WTC11 (cell line): ENCODE data around the gene MORC4. TPM values are rescaled to one million over a fixed set of nuclear protein-coding genes. Genes with fewer than 3 reads are reported as not detected.

Experiments used
- ATAC-seq: fragments of 200-7000 bp; cut with Tn5 transposase; 2 replicates; pipeline ENCODE4 v1.10.0; 2021; ENCODE audit warnings: mild to moderate bottlenecking, moderate library complexity
- CTCF ChIA-PET: fragments of 300-600 bp; sonication (Branson Sonifier 250); formaldehyde crosslinking; loops from one replicate; lab custom pipeline; 2021; ENCODE audit warnings: antibody characterized with exemption; lab: Charles Lee
- POLR2A ChIA-PET: fragments of 350-600 bp; sonication (Branson Sonifier 250); formaldehyde crosslinking; loops from one replicate; lab custom pipeline; 2021; ENCODE audit warnings: antibody characterized with exemption; lab: Charles Lee
- DNase-seq: peaks from one replicate; pipeline ENCODE4 v3.0.0; 2021; ENCODE audit warnings: low spot score
- H3K27ac Mint-ChIP-seq: 2 replicates; pipeline ENCODE4 v1.8.0; 2021; ENCODE audit warnings: mixed read lengths
- H3K27me3 Mint-ChIP-seq: 2 replicates; pipeline ENCODE4 v1.8.0; 2021; ENCODE audit warnings: low read depth, mild to moderate bottlenecking, moderate library complexity, mixed read lengths
- H3K36me3 Mint-ChIP-seq: 2 replicates; pipeline ENCODE4 v1.8.0; 2021; ENCODE audit warnings: mixed read lengths
- H3K4me1 Mint-ChIP-seq: 2 replicates; pipeline ENCODE4 v1.8.0; 2022; ENCODE audit warnings: mixed read lengths
- H3K4me3 Mint-ChIP-seq: 2 replicates; pipeline ENCODE4 v1.8.0; 2021; ENCODE audit warnings: mild to moderate bottlenecking, moderate library complexity, mixed read lengths
- H3K9me3 Mint-ChIP-seq: 2 replicates; pipeline ENCODE4 v1.8.0; 2021; ENCODE audit warnings: mixed read lengths
- ATF2 ChIP-seq: sonication (generic); formaldehyde crosslinking; IDR thresholded peaks from 2 replicates; pipeline ENCODE4 v1.8.1; 2022; ENCODE audit warnings: low read depth, missing genetic modification reagents, borderline replicate concordance
- E2F4 ChIP-seq: sonication (generic); formaldehyde crosslinking; IDR thresholded peaks from 2 replicates; pipeline ENCODE4 v1.8.1; 2022; ENCODE audit warnings: low read depth, mild to moderate bottlenecking, moderate library complexity, missing genetic modification reagents, borderline replicate concordance
- E2F5 ChIP-seq: sonication (generic); formaldehyde crosslinking; IDR thresholded peaks from 2 replicates; pipeline ENCODE4 v1.8.1; 2022; ENCODE audit warnings: mild to moderate bottlenecking, moderate library complexity, missing genetic modification reagents
- EMX1 ChIP-seq: fragments of 250-450 bp; sonication (Bioruptor Pico); IDR thresholded peaks from 2 replicates; pipeline ENCODE4 v1.8.0; 2021; ENCODE audit warnings: mild to moderate bottlenecking
- ETV6 ChIP-seq: sonication (generic); formaldehyde crosslinking; IDR thresholded peaks from 2 replicates; pipeline ENCODE4 v1.8.1; 2022; ENCODE audit warnings: mild to moderate bottlenecking, missing genetic modification reagents
- HMGA2 ChIP-seq: fragments of 250-450 bp; sonication (Bioruptor Pico); IDR thresholded peaks from 2 replicates; pipeline ENCODE4 v1.4.0; 2021; ENCODE audit warnings: mild to moderate bottlenecking, moderate library complexity
- IRF1 ChIP-seq: sonication (generic); formaldehyde crosslinking; IDR thresholded peaks from 2 replicates; pipeline ENCODE4 v1.8.0; 2023; ENCODE audit warnings: missing genetic modification reagents
- IRF2 ChIP-seq: sonication (generic); formaldehyde crosslinking; IDR thresholded peaks from 2 replicates; pipeline ENCODE4 v1.8.0; 2022; ENCODE audit warnings: low read depth, missing genetic modification reagents, borderline replicate concordance
- MYBL2 ChIP-seq: sonication (generic); formaldehyde crosslinking; IDR thresholded peaks from 2 replicates; pipeline ENCODE4 v1.8.1; 2023; ENCODE audit warnings: mild to moderate bottlenecking, moderate library complexity, missing genetic modification reagents
- NFATC4 ChIP-seq: fragments of 250-450 bp; sonication (Bioruptor Pico); IDR thresholded peaks from 2 replicates; pipeline ENCODE4 v1.9.0; 2021; ENCODE audit warnings: mild to moderate bottlenecking
- NFE2L1 ChIP-seq: sonication (generic); formaldehyde crosslinking; IDR thresholded peaks from 2 replicates; pipeline ENCODE4 v1.8.1; 2023; ENCODE audit warnings: missing genetic modification reagents
- NFYB ChIP-seq: sonication (generic); formaldehyde crosslinking; conservative IDR thresholded peaks from 2 replicates; pipeline ENCODE4 v1.8.0; 2022; ENCODE audit warnings: low read depth, missing genetic modification reagents
- NR1H2 ChIP-seq: sonication (generic); formaldehyde crosslinking; IDR thresholded peaks from 2 replicates; pipeline ENCODE4 v1.9.0; 2021; ENCODE audit warnings: mild to moderate bottlenecking, moderate library complexity, missing genetic modification reagents
- OVOL2 ChIP-seq: fragments of 250-450 bp; sonication (Bioruptor Pico); IDR thresholded peaks from 2 replicates; pipeline ENCODE4 v1.9.0; 2021; ENCODE audit warnings: mild to moderate bottlenecking, borderline replicate concordance
- PREB ChIP-seq: sonication (generic); formaldehyde crosslinking; IDR thresholded peaks from 2 replicates; pipeline ENCODE4 v1.8.1; 2022; ENCODE audit warnings: mild to moderate bottlenecking, missing genetic modification reagents, moderate library complexity, borderline replicate concordance
- RORB ChIP-seq: fragments of 250-450 bp; sonication (Bioruptor Pico); IDR thresholded peaks from 2 replicates; pipeline ENCODE4 v1.9.0; 2021; ENCODE audit warnings: mild to moderate bottlenecking
- SMAD3 ChIP-seq: sonication (generic); formaldehyde crosslinking; IDR thresholded peaks from 2 replicates; pipeline ENCODE4 v1.8.0; 2022; ENCODE audit warnings: missing genetic modification reagents, mild to moderate bottlenecking, borderline replicate concordance
- SMAD4 ChIP-seq: sonication (generic); formaldehyde crosslinking; IDR thresholded peaks from 2 replicates; pipeline ENCODE4 v1.8.0; 2022; ENCODE audit warnings: mild to moderate bottlenecking, missing genetic modification reagents
- TCF7 ChIP-seq: sonication (generic); formaldehyde crosslinking; IDR thresholded peaks from 2 replicates; pipeline ENCODE4 v1.8.0; 2022; ENCODE audit warnings: mild to moderate bottlenecking, low read depth, missing genetic modification reagents, moderate library complexity
- ZBTB21 ChIP-seq: sonication (generic); formaldehyde crosslinking; IDR thresholded peaks from 2 replicates; pipeline ENCODE4 v1.8.1; 2023; ENCODE audit warnings: mild to moderate bottlenecking, missing genetic modification reagents, borderline replicate concordance
- ZBTB43 ChIP-seq: sonication (generic); formaldehyde crosslinking; IDR thresholded peaks from 2 replicates; pipeline ENCODE4 v1.8.1; 2023; ENCODE audit warnings: mild to moderate bottlenecking, missing genetic modification reagents
- ZNF121 ChIP-seq: sonication (generic); formaldehyde crosslinking; IDR thresholded peaks from 2 replicates; pipeline ENCODE4 v1.8.0; 2023; ENCODE audit warnings: missing genetic modification reagents
- ZNF138 ChIP-seq: sonication (generic); formaldehyde crosslinking; conservative IDR thresholded peaks from 2 replicates; pipeline ENCODE4 v1.8.1; 2022; ENCODE audit warnings: mild to moderate bottlenecking, moderate library complexity, missing genetic modification reagents
- ZNF219 ChIP-seq: sonication (generic); formaldehyde crosslinking; IDR thresholded peaks from 2 replicates; pipeline ENCODE4 v1.8.0; 2023; ENCODE audit warnings: missing genetic modification reagents, mild to moderate bottlenecking, borderline replicate concordance
- ZNF232 ChIP-seq: sonication (generic); formaldehyde crosslinking; IDR thresholded peaks from 2 replicates; pipeline ENCODE4 v1.8.0; 2022; ENCODE audit warnings: mild to moderate bottlenecking, missing genetic modification reagents
- ZNF263 ChIP-seq: sonication (generic); formaldehyde crosslinking; IDR thresholded peaks from 2 replicates; pipeline ENCODE4 v1.8.1; 2022; ENCODE audit warnings: low read depth, mild to moderate bottlenecking, moderate library complexity, missing genetic modification reagents
- ZNF396 ChIP-seq: fragments of 250-450 bp; sonication (Bioruptor Pico); IDR thresholded peaks from 2 replicates; pipeline ENCODE4 v1.8.0; 2021; ENCODE audit warnings: mild to moderate bottlenecking, moderate library complexity, borderline replicate concordance
- total RNA-seq: library from RNA; stranded (reverse); gene quantifications from 3 replicates; pipeline ENCODE4 v1.2.3, GENCODE V29; 2021

The MORC4 gene
- total RNA-seq, 1 experiment from 2014 or later, result 4.6 TPM

GRCh38 chrX:106957856-106958255, 42.2 kb downstream of the MORC4 start (continued):
- TF ChIP-seq NFYB (CRISPR knock-in tag) (no peak), ZBTB21 (no peak), NR1H2 (CRISPR knock-in tag) (no peak), ETV6 (CRISPR knock-in tag) (no peak), SMAD4 (CRISPR knock-in tag) (no peak)

GRCh38 chrX:106955004-106955772, 44.8 kb downstream of the MORC4 start:
- POLR2A ChIA-PET, result no interaction called here
- no peak overlapping the region for H3K27ac Mint-ChIP-seq
- no peaks in the 10 kb centered on the region; the same call in 1 of the 2 replicates for H3K36me3 Mint-ChIP-seq
- TF ChIP-seq NFATC4 (CRISPR knock-in tag), result no peak
- TF ChIP-seq ZNF263 (CRISPR knock-in tag), result no peak
- no peak for TF ChIP-seq ZNF138 (CRISPR knock-in tag)
- no peak for TF ChIP-seq HMGA2 (CRISPR knock-in tag)
- no peak for TF ChIP-seq PREB
- TF ChIP-seq MYBL2 (CRISPR knock-in tag), result no peak
- TF ChIP-seq ZNF232, result no peak
- TF ChIP-seq IRF1 (CRISPR knock-in tag), result no peak
- no peaks in the 10 kb centered on the region for H3K4me1 Mint-ChIP-seq
- CTCF ChIA-PET, result no interaction called here
- DNase-seq (no peak), ATAC-seq (no peak)
- no peaks in the 10 kb centered on the region for H3K9me3 Mint-ChIP-seq
- H3K4me3 Mint-ChIP-seq, result no peak overlapping the region
- no peaks in the 10 kb centered on the region for H3K27me3 Mint-ChIP-seq

GRCh38 chrX:106954041-106954440, 46.0 kb downstream of the MORC4 start:
- no peak for ATAC-seq
- Mint-ChIP-seq H3K4me1 (no peaks in the 10 kb centered on the region), H3K4me3 (no peak overlapping the region)
- POLR2A ChIA-PET, result no interaction called here
- no peak for DNase-seq
- CTCF ChIA-PET, result no interaction called here
- no peak for TF ChIP-seq ZNF396 (CRISPR knock-in tag)
- TF ChIP-seq E2F5 (CRISPR knock-in tag), result no peak
- no peak for TF ChIP-seq E2F4 (CRISPR knock-in tag)
- no peak for TF ChIP-seq ZNF121 (CRISPR knock-in tag)
- no peak for TF ChIP-seq ZNF219 (CRISPR knock-in tag)
- no peak for TF ChIP-seq ATF2 (CRISPR knock-in tag)
- TF ChIP-seq ZNF232, result no peak
- TF ChIP-seq RORB, result no peak
- no peak for TF ChIP-seq NFATC4 (CRISPR knock-in tag)
- no peak for TF ChIP-seq ZBTB43 (CRISPR knock-in tag)
- TF ChIP-seq EMX1 (CRISPR knock-in tag), result no peak
- no peak for TF ChIP-seq IRF2 (CRISPR knock-in tag)
- TF ChIP-seq OVOL2, result no peak
- TF ChIP-seq NFE2L1 (CRISPR knock-in tag), result no peak
- no peak for TF ChIP-seq NFYB (CRISPR knock-in tag)
- TF ChIP-seq SMAD3 (CRISPR knock-in tag), result no peak
- no peak for TF ChIP-seq TCF7 (CRISPR knock-in tag)
- TF ChIP-seq, all 79 proteins: peak for 0
- H3K27ac Mint-ChIP-seq, result no peak overlapping the region
- H3K36me3 Mint-ChIP-seq, result no peaks in the 10 kb centered on the region; the same call in 1 of the 2 replicates
- no peaks in the 10 kb centered on the region for H3K27me3 Mint-ChIP-seq
- no peaks in the 10 kb centered on the region for H3K9me3 Mint-ChIP-seq
